Measurements from ENCODE around the gene MSH5.

The MSH5 gene

DNA sequence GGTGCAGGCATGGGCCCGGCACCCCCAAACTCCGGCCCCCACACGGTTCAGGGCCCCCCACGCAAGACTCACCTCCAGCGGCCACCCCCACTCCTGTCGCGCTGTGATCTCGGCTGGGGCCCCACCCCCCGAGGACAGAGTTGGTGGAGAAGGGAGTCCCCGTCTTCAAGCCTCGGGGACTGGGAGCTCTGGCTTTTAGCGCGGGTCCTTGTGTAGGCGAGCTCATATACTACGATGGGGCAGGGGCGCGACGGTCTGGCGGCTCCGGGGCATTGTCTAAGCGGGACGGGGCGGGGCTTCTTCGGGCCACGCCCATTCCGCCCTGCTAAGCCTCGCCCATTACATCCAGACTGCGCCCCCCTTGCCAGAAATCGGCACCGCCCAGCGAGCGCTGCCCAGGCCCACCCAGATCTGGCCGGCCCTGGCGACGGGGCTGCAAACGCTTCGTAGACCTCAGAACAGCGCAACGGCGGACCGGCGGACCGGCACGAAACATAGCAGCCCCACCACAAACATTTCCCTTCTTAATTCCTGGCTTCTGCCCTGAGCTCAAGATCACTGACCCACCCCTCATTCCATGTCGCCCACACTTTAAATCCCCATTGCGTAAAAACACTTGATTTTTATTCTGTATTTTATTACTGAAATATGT, 9.7 kb upstream of the MSH5 start:
- Histone ChIP-seq H3K27me3 (ENCODE audit: insufficient read depth, low read length, poor library complexity) (no peaks in the 10 kb centered on the region), H3K4ac (ENCODE audit: low read depth, low read length) (peak overlapping the region; percentile 70), H3K36me3 (ENCODE audit: control insufficient read depth, insufficient read depth, low read length) (peaks cover 20% of the 10 kb centered on the region), H3K79me1 (ENCODE audit: low read length) (peaks cover 21% of the 10 kb centered on the region), H2AK5ac (ENCODE audit: low read length) (no peak overlapping the region), H3K18ac (ENCODE audit: low read length) (peak overlapping the region; percentile 69), H2BK15ac (replicated peaks; ENCODE audit: low read depth) (no peak overlapping the region), H3K4me1 (ENCODE audit: control insufficient read depth, low read depth, low read length) (peaks cover 9% of the 10 kb centered on the region), H3K23ac (ENCODE audit: low read length) (peak overlapping the region; percentile 30), H2BK5ac (ENCODE audit: low read length) (peak overlapping the region; percentile 86), H4K8ac (ENCODE audit: low read depth, low read length) (no peak overlapping the region), H3K27ac (ENCODE audit: low read depth, low read length) (peak overlapping the region; percentile 86), H4K5ac (ENCODE audit: low read length) (no peak overlapping the region), H2BK120ac (ENCODE audit: low read depth, low read length) (peak overlapping the region; percentile 3), H3K9ac (ENCODE audit: low read length) (peak overlapping the region; percentile 96), H3K56ac (ENCODE audit: low read length) (peak overlapping the region; percentile 97), H3K4me2 (ENCODE audit: low read length) (peak overlapping the region; percentile 37), H3K79me2 (ENCODE audit: control insufficient read depth, insufficient read depth, low read length) (peaks cover 20% of the 10 kb centered on the region), H3K4me3 (ENCODE audit: low read length) (peak overlapping the region; percentile 90)
- no CpG with 5 or more reads among the region's 46 CpGs for WGBS (ENCODE audit: extremely low coverage, insufficient coverage, low lambda C conversion rate)
- DNase-seq, result peak; percentile 94

DNA sequence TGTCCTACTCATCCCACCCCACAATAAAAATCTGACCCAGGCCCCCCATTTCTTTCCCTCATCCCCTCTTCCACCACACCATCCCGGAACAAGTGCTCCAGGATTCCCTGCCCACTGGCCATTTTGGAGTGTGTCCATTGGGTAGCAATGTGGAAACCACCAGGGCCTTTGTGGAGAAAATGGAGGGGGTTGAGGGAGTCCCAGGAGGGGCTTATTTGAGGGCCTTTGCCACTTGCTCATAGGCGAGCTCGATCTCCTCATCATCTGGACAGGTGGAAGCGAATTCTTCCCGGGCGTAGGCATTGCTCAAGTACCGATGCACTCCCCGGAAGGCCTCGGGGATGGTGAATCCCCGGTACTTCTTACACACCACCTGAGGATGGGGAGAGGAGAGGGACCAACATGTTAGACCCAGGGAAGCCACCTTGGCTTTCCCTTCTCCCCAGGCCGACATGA, 9.1 kb upstream of the MSH5 start:
- WGBS (ENCODE audit: extremely low coverage, insufficient coverage, low lambda C conversion rate), result no CpG with 5 or more reads among the region's 11 CpGs
- Histone ChIP-seq H3K23ac (ENCODE audit: low read length) (no peak overlapping the region), H3K4me1 (ENCODE audit: control insufficient read depth, low read depth, low read length) (peaks cover 9% of the 10 kb centered on the region), H3K4me3 (ENCODE audit: low read length) (no peak overlapping the region), H2BK15ac (replicated peaks; ENCODE audit: low read depth) (no peak overlapping the region), H2BK120ac (ENCODE audit: low read depth, low read length) (no peak overlapping the region), H3K27ac (ENCODE audit: low read depth, low read length) (no peak overlapping the region), H2AK5ac (ENCODE audit: low read length) (no peak overlapping the region), H3K79me1 (ENCODE audit: low read length) (peaks cover 21% of the 10 kb centered on the region), H3K18ac (ENCODE audit: low read length) (no peak overlapping the region), H2BK5ac (ENCODE audit: low read length) (no peak overlapping the region), H3K4me2 (ENCODE audit: low read length) (no peak overlapping the region), H3K4ac (ENCODE audit: low read depth, low read length) (no peak overlapping the region), H4K8ac (ENCODE audit: low read depth, low read length) (no peak overlapping the region), H3K56ac (ENCODE audit: low read length) (peak overlapping the region; percentile 80), H3K36me3 (ENCODE audit: control insufficient read depth, insufficient read depth, low read length) (peaks cover 20% of the 10 kb centered on the region), H3K79me2 (ENCODE audit: control insufficient read depth, insufficient read depth, low read length) (peaks cover 26% of the 10 kb centered on the region), H3K9ac (ENCODE audit: low read length) (peak overlapping the region; percentile 68), H4K5ac (ENCODE audit: low read length) (no peak overlapping the region), H3K27me3 (ENCODE audit: insufficient read depth, low read length, poor library complexity) (no peaks in the 10 kb centered on the region)
- DNase-seq, result no peak

DNA sequence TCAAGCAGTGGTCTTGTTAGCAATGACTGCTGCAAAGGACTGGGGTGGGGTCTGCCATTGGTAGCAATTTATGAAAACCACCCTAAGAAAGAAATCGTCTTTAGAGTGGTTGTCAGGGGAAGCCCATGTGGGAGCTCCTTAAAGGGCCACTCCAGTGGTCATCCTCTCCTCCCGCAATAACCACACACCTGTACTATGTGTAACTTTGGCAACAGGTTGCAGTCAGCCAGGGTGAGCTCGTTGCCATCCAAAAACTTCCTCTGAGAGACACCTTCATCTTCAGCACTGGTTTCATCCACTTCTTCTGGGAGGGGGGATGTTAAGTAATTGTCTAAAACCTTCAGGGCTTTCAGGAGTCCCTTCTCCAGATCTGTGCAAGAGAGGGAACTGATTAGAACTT, 7.8 kb upstream of the MSH5 start:
- Histone ChIP-seq H4K5ac (ENCODE audit: low read length) (no peak overlapping the region), H3K56ac (ENCODE audit: low read length) (no peak overlapping the region), H3K36me3 (ENCODE audit: control insufficient read depth, insufficient read depth, low read length) (peaks cover 18% of the 10 kb centered on the region), H2BK5ac (ENCODE audit: low read length) (no peak overlapping the region), H2AK5ac (ENCODE audit: low read length) (no peak overlapping the region), H3K4me2 (ENCODE audit: low read length) (no peak overlapping the region), H3K9ac (ENCODE audit: low read length) (no peak overlapping the region), H3K18ac (ENCODE audit: low read length) (no peak overlapping the region), H3K4ac (ENCODE audit: low read depth, low read length) (no peak overlapping the region), H3K27me3 (ENCODE audit: insufficient read depth, low read length, poor library complexity) (no peaks in the 10 kb centered on the region), H4K8ac (ENCODE audit: low read depth, low read length) (no peak overlapping the region), H3K27ac (ENCODE audit: low read depth, low read length) (no peak overlapping the region), H3K4me3 (ENCODE audit: low read length) (no peak overlapping the region), H2BK15ac (replicated peaks; ENCODE audit: low read depth) (no peak overlapping the region), H3K23ac (ENCODE audit: low read length) (no peak overlapping the region), H3K79me2 (ENCODE audit: control insufficient read depth, insufficient read depth, low read length) (peaks cover 32% of the 10 kb centered on the region), H3K79me1 (ENCODE audit: low read length) (peaks cover 21% of the 10 kb centered on the region), H2BK120ac (ENCODE audit: low read depth, low read length) (no peak overlapping the region), H3K4me1 (ENCODE audit: control insufficient read depth, low read depth, low read length) (peaks cover 12% of the 10 kb centered on the region)
- no peak for DNase-seq
- WGBS (ENCODE audit: extremely low coverage, insufficient coverage, low lambda C conversion rate), result no CpG with 5 or more reads among the region's 3 CpGs

- Histone ChIP-seq H2BK15ac (replicated peaks; ENCODE audit: low read depth) (no peak overlapping the region), H3K4me2 (ENCODE audit: low read length) (no peak overlapping the region), H3K79me2 (ENCODE audit: control insufficient read depth, insufficient read depth, low read length) (peaks cover 29% of the 10 kb centered on the region), H2BK120ac (ENCODE audit: low read depth, low read length) (no peak overlapping the region), H3K27me3 (ENCODE audit: insufficient read depth, low read length, poor library complexity) (no peaks in the 10 kb centered on the region), H3K27ac (ENCODE audit: low read depth, low read length) (no peak overlapping the region), H3K4ac (ENCODE audit: low read depth, low read length) (no peak overlapping the region), H2AK5ac (ENCODE audit: low read length) (peak overlapping the region; percentile 80), H4K8ac (ENCODE audit: low read depth, low read length) (no peak overlapping the region), H3K79me1 (ENCODE audit: low read length) (peaks cover 13% of the 10 kb centered on the region), H4K5ac (ENCODE audit: low read length) (no peak overlapping the region), H3K36me3 (ENCODE audit: control insufficient read depth, insufficient read depth, low read length) (peaks cover 16% of the 10 kb centered on the region), H3K56ac (ENCODE audit: low read length) (peak overlapping the region; percentile 99), H2BK5ac (ENCODE audit: low read length) (no peak overlapping the region), H3K4me1 (ENCODE audit: control insufficient read depth, low read depth, low read length) (peaks cover 20% of the 10 kb centered on the region), H3K4me3 (ENCODE audit: low read length) (no peak overlapping the region), H3K18ac (ENCODE audit: low read length) (no peak overlapping the region), H3K23ac (ENCODE audit: low read length) (no peak overlapping the region), H3K9ac (ENCODE audit: low read length) (peak overlapping the region; percentile 100)
- no peak for DNase-seq
- WGBS (ENCODE audit: extremely low coverage, insufficient coverage, low lambda C conversion rate), result no CpG with 5 or more reads among the region's 4 CpGs
These were observed 6.1 kb upstream of the MSH5 start for GRCh38 chr6:31733734-31734133.

DNA sequence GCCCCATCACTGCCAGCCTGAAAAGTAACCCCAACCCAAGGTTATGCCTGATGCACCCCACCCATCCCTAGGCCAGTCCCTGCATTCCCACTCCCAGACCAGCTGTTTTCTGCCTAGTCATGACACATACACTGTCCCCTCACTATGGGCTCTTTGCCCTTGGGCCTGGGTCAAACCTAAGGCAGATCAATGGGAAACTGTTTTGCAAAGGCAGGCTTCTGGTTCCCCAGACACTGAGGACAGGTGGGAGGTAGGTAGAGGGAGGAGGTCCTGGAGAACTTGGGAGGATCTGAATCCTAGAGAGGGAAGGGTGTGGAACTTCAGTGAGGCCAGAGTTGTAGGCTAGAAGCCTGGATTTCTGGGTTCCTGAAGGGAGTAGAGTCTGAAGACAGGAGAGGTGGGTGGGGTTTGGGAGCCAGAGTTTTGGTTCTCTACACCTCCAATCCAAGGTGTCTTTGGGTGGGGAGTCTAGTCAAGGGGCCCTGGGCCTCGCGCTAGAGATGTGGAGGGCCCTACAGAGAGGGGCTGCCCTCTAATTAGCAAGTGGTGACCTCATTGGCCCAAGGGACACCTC, 5.5 kb upstream of the MSH5 start:
- Histone ChIP-seq H3K79me2 (ENCODE audit: control insufficient read depth, insufficient read depth, low read length) (peaks cover 28% of the 10 kb centered on the region), H2BK120ac (ENCODE audit: low read depth, low read length) (no peak overlapping the region), H3K18ac (ENCODE audit: low read length) (peak overlapping the region; percentile 8), H3K9ac (ENCODE audit: low read length) (peak overlapping the region; percentile 100), H3K79me1 (ENCODE audit: low read length) (peaks cover 11% of the 10 kb centered on the region), H2BK5ac (ENCODE audit: low read length) (peak overlapping the region; percentile 6), H4K8ac (ENCODE audit: low read depth, low read length) (no peak overlapping the region), H2AK5ac (ENCODE audit: low read length) (peak overlapping the region; percentile 80), H3K36me3 (ENCODE audit: control insufficient read depth, insufficient read depth, low read length) (peaks cover 16% of the 10 kb centered on the region), H3K56ac (ENCODE audit: low read length) (peak overlapping the region; percentile 99), H4K5ac (ENCODE audit: low read length) (no peak overlapping the region), H3K4me2 (ENCODE audit: low read length) (peak overlapping the region; percentile 93), H3K27me3 (ENCODE audit: insufficient read depth, low read length, poor library complexity) (no peaks in the 10 kb centered on the region), H3K23ac (ENCODE audit: low read length) (no peak overlapping the region), H3K4me1 (ENCODE audit: control insufficient read depth, low read depth, low read length) (peaks cover 22% of the 10 kb centered on the region), H3K4ac (ENCODE audit: low read depth, low read length) (no peak overlapping the region), H2BK15ac (replicated peaks; ENCODE audit: low read depth) (no peak overlapping the region), H3K27ac (ENCODE audit: low read depth, low read length) (peak overlapping the region; percentile 18), H3K4me3 (ENCODE audit: low read length) (peak overlapping the region; percentile 3)
- WGBS (ENCODE audit: extremely low coverage, insufficient coverage, low lambda C conversion rate), result no CpG with 5 or more reads among the region's 2 CpGs
- no peak for DNase-seq
